GM12878 (cell line): ENCODE results near the gene PPP2R5B. TPM values are rescaled to one million over a fixed set of nuclear protein-coding genes. Genes with fewer than 3 reads are reported as not detected.

Experiments used
- ATAC-seq: fragments of 200-7000 bp; cut with Tn5 transposase; 3 replicates; pipeline ENCODE4 v1.9.1; 2020; ENCODE audit warnings: mild to moderate bottlenecking, moderate library complexity
- BruUV-seq: library from RNA; stranded (reverse); fragments of 400-500 nt; replicated peaks from 2 replicates; lab custom pipeline; 2021; lab: Mats Ljungman, UMichigan
- CTCF ChIA-PET: fragments of 300-600 bp; sonication (Branson Sonifier 250); formaldehyde crosslinking; extraction: SDS; loops from one replicate; lab custom pipeline; 2021; ENCODE audit warnings: inconsistent platforms; lab: Yijun Ruan, JAX
- POLR2A ChIA-PET: fragments of 350-600 bp; formaldehyde crosslinking; extraction: SDS; loops from one replicate; lab custom pipeline; 2021; ENCODE audit warnings: inconsistent platforms; lab: Charles Lee
- RAD21 ChIA-PET: fragments of 300-600 bp; sonication (Branson Sonifier 250); formaldehyde crosslinking; loops from one replicate; lab custom pipeline; 2023; ENCODE audit warnings: antibody characterized with exemption; ENCODE audit not compliant: unreplicated experiment; lab: Charles Lee
- SMC1A ChIA-PET: fragments of 300-600 bp; sonication (Branson Sonifier 250); formaldehyde crosslinking; loops from one replicate; lab custom pipeline; 2023; ENCODE audit not compliant: unreplicated experiment, uncharacterized antibody; lab: Charles Lee
- DNase-seq: peaks from one replicate; pipeline ENCODE4 v3.0.0-alpha.2; 2011; ENCODE audit warnings: low read depth, low spot score
- FAIRE-seq: peaks from 3 replicates; lab custom pipeline; 2011; peaks lifted over from hg19 to GRCh38; lab: Jason Lieb, UNC
- H2AFZ ChIP-seq: 2 replicates; pipeline ENCODE4 v1.6.0; 2011; ENCODE audit warnings: low read depth, low read length, control low read depth; ENCODE audit not compliant: control insufficient read depth
- H3K27ac ChIP-seq: 2 replicates; pipeline ENCODE4 v1.5.1; 2011; ENCODE audit warnings: control low read depth; ENCODE audit not compliant: control insufficient read depth, insufficient read depth
- H3K27me3 ChIP-seq, 2 experiments: replicated peaks in 1 of 2; 2 replicates each; pipeline versions ENCODE4 v1.6.0 to v1.6.1; 2011; ENCODE audit warnings: low read length in 1 of 2; ENCODE audit not compliant: control insufficient read depth in 2 of 2, insufficient read depth in 2 of 2
- H3K36me3 ChIP-seq, 2 experiments: 2 replicates each; pipeline ENCODE4 v1.5.1; 2011; ENCODE audit warnings: low read length in 1 of 2; ENCODE audit not compliant: control insufficient read depth in 2 of 2, insufficient read depth in 2 of 2
- H3K4me1 ChIP-seq: 2 replicates; pipeline ENCODE4 v1.6.1; 2011; ENCODE audit warnings: mild to moderate bottlenecking, low read length, moderate library complexity, mixed read lengths; ENCODE audit not compliant: control insufficient read depth, insufficient read depth
- H3K4me2 ChIP-seq: 2 replicates; pipeline ENCODE4 v1.6.0; 2011; ENCODE audit warnings: control low read depth; ENCODE audit not compliant: control insufficient read depth, insufficient read depth
- H3K4me3 ChIP-seq: fragments of 200-600 bp; sonication (generic); 2 replicates; pipeline ENCODE4 v1.5.1; 2016
- H3K79me2 ChIP-seq: 2 replicates; pipeline ENCODE4 v1.6.0; 2011; ENCODE audit warnings: low read length; ENCODE audit not compliant: control insufficient read depth, insufficient read depth
- H3K9ac ChIP-seq: 2 replicates; pipeline ENCODE4 v1.8.0; 2011; ENCODE audit warnings: low read length, control low read depth, mixed read lengths; ENCODE audit not compliant: control insufficient read depth, insufficient read depth
- H3K9me3 ChIP-seq: replicated peaks from 3 replicates; pipeline ENCODE4 v1.5.1; 2011; ENCODE audit warnings: mild to moderate bottlenecking, low read length; ENCODE audit not compliant: control insufficient read depth, insufficient read depth
- H4K20me1 ChIP-seq: 2 replicates; pipeline ENCODE4 v1.6.0; 2011; ENCODE audit not compliant: control insufficient read depth, insufficient read depth
- EGR1 ChIP-seq, 2 experiments: IDR thresholded peaks; 1 replicate in 1 of 2; 2 replicates in 1 of 2; pipeline ENCODE4 v1.6.1; 2011 to 2012; ENCODE audit warnings: low read depth in 2 of 2, low read length in 2 of 2, borderline replicate concordance in 1 of 2, mild to moderate bottlenecking in 1 of 2, moderate library complexity in 1 of 2
- EZH2 ChIP-seq: IDR thresholded peaks from 2 replicates; pipeline ENCODE4 v1.6.1; 2012; ENCODE audit warnings: low read depth, mild to moderate bottlenecking, control low read depth, inconsistent platforms, low read length, borderline replicate concordance; ENCODE audit not compliant: control insufficient read depth
- HCFC1 ChIP-seq: fragments of 150-350 bp; IDR thresholded peaks from 2 replicates; pipeline ENCODE4 v1.6.1; 2014; ENCODE audit warnings: low read length
- WRNIP1 ChIP-seq: IDR thresholded peaks from 2 replicates; pipeline ENCODE4 v1.6.1; 2011; ENCODE audit warnings: low read depth, low read length, improper control_type of control experiment, borderline replicate concordance
- ZNF24 ChIP-seq: fragments of 450-650 bp; IDR thresholded peaks from 2 replicates; pipeline ENCODE4 v1.6.1; 2017; ENCODE audit warnings: antibody characterized with exemption, mild to moderate bottlenecking
- WGBS: methylation state at CpG from one replicate; pipeline ENCODE4 v1.1.6; 2016; ENCODE audit warnings: low lambda C conversion rate; ENCODE audit not compliant: insufficient replicate concordance, insufficient coverage; ENCODE audit errors: missing lambda C conversion rate; 5-methylcytosine and 5-hydroxymethylcytosine counted together
- in situ Hi-C: fragments of 300-500 bp; cut with MboI; formaldehyde crosslinking; loops from 9 replicates; pipeline ENCODE4 v1.14.3; 2018; ENCODE audit warnings: mixed read lengths
- intact Hi-C: fragments of 100-400 bp; cut with micrococcal nuclease; formaldehyde crosslinking; loops from one replicate; pipeline ENCODE4 v1.14.2; 2022; ENCODE audit not compliant: unreplicated experiment
- polyA plus RNA-seq, 11 experiments: library from polyadenylated mRNA; depleted of rRNA in 4 of 11; unstranded in 6 of 11; stranded (reverse) in 5 of 11; fragments of >200 nt; fragmentation: Nextera tagmentation in 4 of 11; fragmentation: Illumina TruSeq in 1 of 11; extraction: Ambion mirVana in 4 of 11; extraction: Trizol in 1 of 11; gene quantifications; 1 replicate in 1 of 11; 2 replicates in 10 of 11; pipeline versions ENCODE4 v1.2.1 to v1.2.3, GENCODE V29; 2011 to 2016; ENCODE audit warnings: inconsistent platforms in 2 of 11, missing spikeins in 2 of 11, low read depth in 1 of 11
- total RNA-seq, 4 experiments: library from RNA; depleted of rRNA in 3 of 4; stranded (reverse); fragments of >200 nt in 3 of 4; fragmentation: Illumina TruSeq in 1 of 4; extraction: Trizol in 1 of 4; gene quantifications; 2 replicates each; pipeline versions ENCODE4 v1.2.1 to v1.2.3, GENCODE V29; 2013 to 2021
- TF ChIP-seq, protein P1 (sequence below): IDR thresholded peaks from 2 replicates; pipeline ENCODE4 v1.6.1; 2012; ENCODE audit warnings: mild to moderate bottlenecking, low read depth, low read length

The PPP2R5B gene
- total and polyA plus RNA-seq, 10 of the 15 experiments (the other 5 are each of a cell fraction or from before 2014, with no cell fraction given): 0.08 to 6.7 (median 2.0) TPM

DNA sequence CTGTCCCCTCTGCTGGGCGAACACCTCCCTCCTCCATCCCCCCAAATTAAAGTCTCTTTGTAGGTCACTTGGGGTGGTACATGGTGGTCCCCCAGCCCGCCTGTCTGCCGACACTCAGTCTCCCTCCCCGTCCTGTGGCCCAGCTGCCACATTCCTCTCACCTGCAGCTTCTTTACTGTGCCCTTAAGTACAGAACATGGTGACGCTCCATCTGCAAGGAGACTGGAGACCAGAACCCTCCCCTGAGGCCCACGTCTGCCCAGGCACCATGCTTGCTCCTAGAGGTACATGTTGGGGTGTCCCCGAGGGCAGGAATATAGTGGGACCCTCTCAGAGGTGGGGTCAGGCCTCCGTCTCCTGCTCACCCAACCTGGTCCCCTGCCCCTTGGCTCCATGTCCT is 40.5 kb upstream of the PPP2R5B start:
- Histone ChIP-seq H3K4me2 (no peak overlapping the region), H3K4me1 (peaks cover 34% of the 10 kb centered on the region), H4K20me1 (no peaks in the 10 kb centered on the region), H3K9me3 (no peaks in the 10 kb centered on the region), H3K4me3 (no peak overlapping the region), H3K27ac (no peak overlapping the region), H3K79me2 (peaks cover 7% of the 10 kb centered on the region), H3K36me3 (no peaks in the 10 kb centered on the region), H3K27me3 (no peaks in the 10 kb centered on the region), H2AFZ (no peak overlapping the region), H3K9ac (no peak overlapping the region)
- FAIRE-seq: no peak
- no peak for TF ChIP-seq EZH2
- TF ChIP-seq, protein P1, sequence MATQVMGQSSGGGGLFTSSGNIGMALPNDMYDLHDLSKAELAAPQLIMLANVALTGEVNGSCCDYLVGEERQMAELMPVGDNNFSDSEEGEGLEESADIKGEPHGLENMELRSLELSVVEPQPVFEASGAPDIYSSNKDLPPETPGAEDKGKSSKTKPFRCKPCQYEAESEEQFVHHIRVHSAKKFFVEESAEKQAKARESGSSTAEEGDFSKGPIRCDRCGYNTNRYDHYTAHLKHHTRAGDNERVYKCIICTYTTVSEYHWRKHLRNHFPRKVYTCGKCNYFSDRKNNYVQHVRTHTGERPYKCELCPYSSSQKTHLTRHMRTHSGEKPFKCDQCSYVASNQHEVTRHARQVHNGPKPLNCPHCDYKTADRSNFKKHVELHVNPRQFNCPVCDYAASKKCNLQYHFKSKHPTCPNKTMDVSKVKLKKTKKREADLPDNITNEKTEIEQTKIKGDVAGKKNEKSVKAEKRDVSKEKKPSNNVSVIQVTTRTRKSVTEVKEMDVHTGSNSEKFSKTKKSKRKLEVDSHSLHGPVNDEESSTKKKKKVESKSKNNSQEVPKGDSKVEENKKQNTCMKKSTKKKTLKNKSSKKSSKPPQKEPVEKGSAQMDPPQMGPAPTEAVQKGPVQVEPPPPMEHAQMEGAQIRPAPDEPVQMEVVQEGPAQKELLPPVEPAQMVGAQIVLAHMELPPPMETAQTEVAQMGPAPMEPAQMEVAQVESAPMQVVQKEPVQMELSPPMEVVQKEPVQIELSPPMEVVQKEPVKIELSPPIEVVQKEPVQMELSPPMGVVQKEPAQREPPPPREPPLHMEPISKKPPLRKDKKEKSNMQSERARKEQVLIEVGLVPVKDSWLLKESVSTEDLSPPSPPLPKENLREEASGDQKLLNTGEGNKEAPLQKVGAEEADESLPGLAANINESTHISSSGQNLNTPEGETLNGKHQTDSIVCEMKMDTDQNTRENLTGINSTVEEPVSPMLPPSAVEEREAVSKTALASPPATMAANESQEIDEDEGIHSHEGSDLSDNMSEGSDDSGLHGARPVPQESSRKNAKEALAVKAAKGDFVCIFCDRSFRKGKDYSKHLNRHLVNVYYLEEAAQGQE: no peak
- no peak for TF ChIP-seq ZNF24
- TF ChIP-seq HCFC1: no peak
- TF ChIP-seq EGR1 (IDR thresholded peaks at IDR 0.05; ENCODE audit: borderline replicate concordance in 1 of 2, low read depth in 2 of 2, low read length in 2 of 2): no peak
- no peak for TF ChIP-seq WRNIP1
- no TSS peak for BruUV-seq
- 64% methylated on average over 8 of the region's 8 CpGs for WGBS
- SMC1A ChIA-PET: interaction anchor here (0.6 to 6.1 kb wide), 3 partner anchors 22 to 69 kb away, joined by 3 to 54 read pairs (median 3); no protein-coding TSS in a partner anchor
- POLR2A ChIA-PET: interaction anchor here (19.9 kb wide), 1 partner anchor 25 kb away, joined by 620 read pairs; no protein-coding TSS in a partner anchor
- CTCF ChIA-PET: interaction anchor here (1.6 to 30.0 kb wide), 2 partner anchors 9 to 28 kb away, joined by 8 to 1208 read pairs; partner anchors contain the start of gene CDC42BPG
- RAD21 ChIA-PET: interaction anchor here (1.4 to 12.5 kb wide), 3 partner anchors 11 to 34 kb away, joined by 3 to 253 read pairs (median 217); no protein-coding TSS in a partner anchor
- in situ Hi-C loops (no loop called here), intact Hi-C loops (no loop called here)
- no peak for DNase-seq
- ATAC-seq: no peak
